Activated CD8-positive, alpha-beta memory T cell treated with anti-CD3 and anti-CD28 coated beads for 1 hour (primary cell): Measurements from ENCODE around the gene ENDOD1.
"Not testable (repeated sequence)": the region's sequence is repeated elsewhere in the genome, so short reads cannot be mapped to it uniquely, and the experiment has no call there.

Source experiments
- DNase-seq, 2 donors: peaks; one replicate each; pipeline ENCODE4 v3.0.0-alpha.2; 2020; ENCODE audit warnings: low read depth in 1 of 2; ENCODE audit errors: extremely low read depth in 1 of 2

The ENDOD1 gene, protein sequence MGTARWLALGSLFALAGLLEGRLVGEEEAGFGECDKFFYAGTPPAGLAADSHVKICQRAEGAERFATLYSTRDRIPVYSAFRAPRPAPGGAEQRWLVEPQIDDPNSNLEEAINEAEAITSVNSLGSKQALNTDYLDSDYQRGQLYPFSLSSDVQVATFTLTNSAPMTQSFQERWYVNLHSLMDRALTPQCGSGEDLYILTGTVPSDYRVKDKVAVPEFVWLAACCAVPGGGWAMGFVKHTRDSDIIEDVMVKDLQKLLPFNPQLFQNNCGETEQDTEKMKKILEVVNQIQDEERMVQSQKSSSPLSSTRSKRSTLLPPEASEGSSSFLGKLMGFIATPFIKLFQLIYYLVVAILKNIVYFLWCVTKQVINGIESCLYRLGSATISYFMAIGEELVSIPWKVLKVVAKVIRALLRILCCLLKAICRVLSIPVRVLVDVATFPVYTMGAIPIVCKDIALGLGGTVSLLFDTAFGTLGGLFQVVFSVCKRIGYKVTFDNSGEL

DNA sequence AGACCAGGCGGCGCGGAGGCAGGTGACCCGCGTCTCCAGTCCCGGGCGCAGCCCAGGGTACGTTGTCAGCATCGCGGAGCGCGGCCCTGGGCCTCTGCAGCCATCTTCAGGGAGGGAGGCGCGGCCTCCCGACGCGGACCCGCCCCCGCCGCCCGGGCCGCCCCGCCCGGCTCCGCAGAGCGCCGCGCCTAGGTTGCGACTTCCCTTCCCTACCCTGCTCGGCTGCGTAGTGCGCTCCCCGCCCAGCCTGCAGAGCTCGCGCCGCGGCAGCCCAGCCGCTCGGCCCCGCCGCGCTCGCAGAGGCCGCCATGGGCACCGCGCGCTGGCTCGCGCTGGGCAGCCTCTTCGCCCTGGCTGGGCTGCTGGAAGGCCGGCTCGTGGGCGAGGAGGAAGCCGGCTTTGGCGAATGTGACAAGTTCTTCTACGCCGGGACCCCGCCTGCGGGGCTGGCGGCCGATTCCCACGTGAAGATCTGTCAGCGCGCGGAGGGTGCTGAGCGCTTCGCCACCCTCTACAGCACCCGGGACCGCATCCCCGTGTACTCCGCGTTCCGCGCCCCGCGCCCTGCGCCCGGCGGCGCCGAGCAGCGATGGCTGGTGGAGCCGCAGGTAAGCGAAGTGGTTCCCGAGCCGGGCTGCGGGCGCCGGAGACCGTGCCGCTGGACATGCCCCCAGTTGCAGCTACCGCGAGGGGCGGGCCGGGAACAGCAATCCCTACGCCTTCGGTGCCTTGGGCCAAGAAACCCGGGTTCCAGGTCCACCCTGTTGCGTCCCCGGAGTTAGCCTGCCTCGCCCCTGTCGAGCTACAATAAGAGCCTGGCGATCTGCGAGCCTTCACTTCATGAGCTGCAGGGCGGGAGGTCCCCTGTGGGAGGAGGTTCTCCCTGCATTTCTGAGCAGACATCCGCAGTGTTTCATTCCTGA, at the start of gene ENDOD1:
Gene ENDOD1, plus strand, starts transcription at position 227 of the 923 bp plus-strand sequence. Its CDS starts 82 bp downstream, at position 309.
- peak in 1 of 2 donors; percentile 75 for DNase-seq

DNA sequence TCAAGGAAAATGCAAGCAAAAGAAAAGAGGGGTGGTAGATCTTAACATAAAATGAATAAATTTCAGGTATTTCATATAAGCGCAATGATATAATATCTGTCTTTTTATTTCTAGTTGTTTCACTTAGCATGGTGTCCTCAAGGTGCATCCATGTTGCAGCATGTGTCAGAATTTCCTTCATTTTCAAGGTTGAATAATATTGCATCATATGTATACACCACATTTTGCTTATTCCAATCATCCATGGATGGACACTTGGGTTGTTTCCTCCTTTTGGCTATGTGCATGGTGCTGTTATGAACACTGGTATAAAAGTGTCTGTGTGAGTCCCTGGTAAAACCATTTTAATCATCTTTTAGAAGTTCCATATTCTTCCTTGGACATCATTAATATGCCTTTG, 47.4 kb upstream of the ENDOD1 start:
- no peak for DNase-seq

DNA sequence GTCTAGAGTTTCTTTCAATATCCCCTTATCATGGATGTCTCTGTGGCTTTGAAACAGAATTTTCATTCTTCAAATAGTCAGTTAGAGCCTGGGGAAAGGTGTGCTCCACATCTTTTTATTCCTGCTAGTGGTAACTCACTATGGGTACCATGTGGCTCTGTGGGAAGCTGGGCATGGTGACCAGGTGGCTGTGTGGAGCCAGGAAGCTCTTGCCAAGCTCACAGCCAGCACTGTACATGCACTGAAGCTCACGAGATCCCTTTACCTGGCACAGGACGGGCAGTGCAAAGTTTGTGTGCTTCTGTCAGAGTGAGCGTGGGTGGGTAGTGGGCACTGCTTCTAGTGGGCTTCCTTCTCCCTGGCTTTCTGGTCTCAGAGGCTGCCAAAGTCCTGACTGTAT, 46.7 kb upstream of the ENDOD1 start:
- no peak for DNase-seq

DNA sequence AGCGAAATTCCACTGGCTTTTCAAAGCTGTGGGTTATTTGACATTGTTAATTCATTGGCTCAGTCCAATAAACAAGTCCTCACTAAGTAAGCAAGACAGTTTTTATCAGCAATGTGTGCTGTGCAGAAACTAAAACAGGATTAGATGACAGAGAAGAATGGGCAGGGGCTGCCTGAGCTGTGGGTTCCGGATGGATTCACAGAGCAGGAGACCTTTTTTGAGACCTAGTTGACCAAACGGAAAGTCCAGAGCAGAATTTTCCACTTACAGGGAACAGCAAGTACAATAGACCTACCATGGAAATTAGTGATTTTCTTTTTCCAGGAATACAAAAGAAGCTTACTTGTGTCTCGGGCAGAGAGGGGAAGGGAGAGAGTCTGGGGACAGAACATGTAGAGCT, 45.6 kb upstream of the ENDOD1 start:
- DNase-seq, result no peak

DNA sequence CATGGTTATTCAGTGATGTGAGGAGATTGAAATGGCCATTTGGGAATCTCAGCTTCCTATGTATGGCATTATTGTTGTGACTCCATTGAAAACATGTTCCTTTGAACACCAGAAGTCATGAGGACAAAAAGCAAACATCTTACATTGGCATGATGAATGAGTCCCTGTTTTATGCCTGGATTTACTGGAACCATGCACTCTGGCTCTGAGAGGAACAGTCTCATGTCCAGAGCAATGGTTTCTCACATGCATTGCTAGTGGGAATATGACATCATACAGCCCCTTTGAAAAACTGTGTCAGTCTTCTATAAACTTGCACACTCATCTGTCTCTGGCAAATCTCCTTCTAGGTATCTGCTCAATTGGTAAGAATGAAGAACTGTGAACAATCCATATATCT, 43.8 kb upstream of the ENDOD1 start:
- no peak for DNase-seq

DNA sequence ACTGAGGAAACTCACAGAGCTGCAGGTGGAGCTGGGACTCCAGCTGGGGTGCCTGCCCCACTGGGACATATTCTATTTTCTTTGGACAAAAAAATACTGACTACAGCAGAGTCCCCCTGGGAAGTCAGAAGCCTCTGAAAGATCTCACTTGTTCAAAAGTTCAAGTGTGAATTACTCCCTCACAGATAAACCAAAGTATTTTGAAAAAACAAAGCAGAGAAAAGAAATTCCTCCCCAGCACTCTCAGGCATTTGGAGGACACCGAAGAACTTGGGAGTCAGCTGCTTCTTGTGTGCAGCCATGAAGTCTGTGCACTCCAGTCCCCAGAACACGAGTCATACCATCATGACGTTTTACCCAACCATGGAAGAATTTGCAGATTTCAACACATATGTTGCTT, 40.5 kb upstream of the ENDOD1 start, which contains the start of gene KDM4F:
Gene KDM4F, plus strand, starts transcription at position 301 of the 400 bp plus-strand sequence.
- not testable (repeated sequence) for DNase-seq

DNA sequence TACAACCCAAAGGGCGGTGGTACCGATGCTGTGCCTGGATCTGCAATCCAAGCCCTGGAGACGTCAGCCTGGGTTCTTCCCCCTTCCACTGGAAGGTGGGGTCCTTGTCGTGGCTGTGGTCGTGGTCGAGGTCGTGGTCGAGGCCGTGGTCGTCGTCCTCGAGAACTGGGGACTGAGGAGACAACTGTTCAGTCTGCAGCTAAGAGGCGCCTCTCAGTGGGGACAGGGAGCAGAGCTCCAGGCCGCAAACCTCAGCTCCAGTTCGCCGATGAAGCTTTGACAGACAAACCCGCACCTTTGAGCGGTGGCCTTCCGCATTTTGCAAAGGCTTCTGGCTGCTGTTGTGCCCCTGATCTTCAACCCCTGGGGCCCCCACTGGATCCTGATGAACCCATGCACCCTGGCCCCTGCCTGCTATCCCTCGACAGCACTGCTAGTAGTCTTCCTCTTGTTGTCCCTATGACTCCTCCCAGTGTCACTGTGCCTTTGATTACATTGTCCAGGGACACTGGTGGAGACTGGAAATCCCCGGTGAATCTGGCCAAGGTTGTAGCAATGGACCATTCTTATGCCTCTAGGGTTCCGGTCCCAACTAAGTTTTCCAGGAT, 38.9 kb upstream of the ENDOD1 start:
- DNase-seq, result no peak

DNA sequence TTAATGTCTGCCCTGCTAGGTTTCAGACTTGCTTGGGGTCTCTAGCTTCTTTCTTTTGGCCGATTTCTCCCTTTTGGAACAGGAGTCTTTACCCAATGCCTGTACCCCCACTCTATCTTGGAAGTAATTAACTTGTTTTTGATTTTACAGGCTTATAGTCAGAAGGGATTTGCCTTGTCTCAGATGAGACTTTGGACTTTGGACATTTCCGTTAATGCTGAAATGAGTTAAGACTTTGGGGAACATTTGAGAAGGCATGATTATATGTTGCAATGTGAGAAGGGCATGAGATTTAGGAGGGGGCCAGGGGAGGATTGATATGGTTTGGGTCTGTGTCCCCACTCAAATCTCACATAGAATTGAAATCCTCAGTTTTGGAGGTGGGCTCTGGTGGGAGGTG, 35.3 kb upstream of the ENDOD1 start:
- no peak for DNase-seq

DNA sequence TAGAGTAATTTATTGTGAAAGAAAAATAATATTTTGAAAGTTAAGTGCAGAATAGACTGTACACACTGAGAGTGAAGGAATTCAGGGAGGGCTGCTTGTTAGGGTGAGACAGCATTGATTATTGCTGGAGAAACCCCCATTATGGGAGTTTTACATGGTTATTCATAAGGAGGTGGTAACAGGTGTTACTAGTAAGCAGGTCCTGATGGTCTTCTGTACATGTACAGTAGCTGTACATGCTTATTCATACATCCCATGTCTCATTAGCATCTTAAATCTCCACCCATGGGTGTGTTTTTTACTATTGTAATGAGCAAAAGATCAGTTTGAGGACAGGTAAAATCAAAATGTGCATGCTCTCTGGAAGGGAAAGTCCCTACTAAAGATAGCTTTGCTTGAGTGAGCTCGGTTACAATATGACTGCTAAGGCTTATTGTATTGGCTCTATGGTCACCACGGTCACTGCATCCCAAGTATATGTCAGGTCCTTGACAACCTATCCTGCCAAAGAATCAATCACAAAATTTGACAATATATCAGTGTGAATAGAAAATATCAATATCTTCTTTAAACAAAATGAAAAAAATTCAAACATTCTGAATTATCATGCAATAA, 34.3 kb upstream of the ENDOD1 start:
- no peak for DNase-seq

DNA sequence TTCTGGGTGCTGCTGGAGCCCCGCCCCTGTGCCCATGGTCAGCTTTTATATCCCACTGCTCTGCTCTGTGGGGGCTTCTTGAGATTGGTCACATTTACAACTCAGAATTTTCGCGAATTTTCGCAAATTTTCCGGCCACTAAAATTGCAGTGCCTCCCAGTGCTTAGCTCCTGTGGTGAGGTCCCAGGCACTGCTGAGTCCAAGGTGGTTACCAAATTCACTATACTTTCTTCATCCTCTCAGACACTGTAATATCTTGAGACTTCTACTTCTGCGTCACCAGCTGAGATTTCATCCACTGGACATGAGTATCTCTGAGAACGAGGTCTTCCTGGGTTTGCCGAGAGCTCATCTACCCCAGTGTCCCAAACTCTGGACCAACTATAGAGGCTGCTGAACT, 31.7 kb upstream of the ENDOD1 start:
- DNase-seq, result no peak

DNA sequence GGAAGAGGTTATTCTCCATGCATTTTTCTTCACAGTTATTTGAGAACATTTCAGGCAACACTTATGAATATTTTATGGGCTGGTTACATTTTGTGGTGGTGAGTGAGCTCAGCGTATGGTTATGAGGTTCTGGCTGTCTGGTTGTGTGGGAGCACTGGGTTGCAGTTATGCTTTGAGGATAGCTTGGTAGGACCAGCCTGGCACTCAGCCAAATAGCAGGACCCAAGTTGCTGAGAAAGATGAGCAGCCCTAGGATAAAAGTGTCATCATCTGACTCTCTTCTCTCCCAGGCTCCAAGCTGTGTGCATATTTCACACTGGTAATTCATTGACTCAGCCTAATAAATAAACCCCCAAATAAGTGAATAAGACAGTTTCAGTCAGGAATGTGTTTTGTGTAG, 31.0 kb upstream of the ENDOD1 start:
- no peak for DNase-seq

DNA sequence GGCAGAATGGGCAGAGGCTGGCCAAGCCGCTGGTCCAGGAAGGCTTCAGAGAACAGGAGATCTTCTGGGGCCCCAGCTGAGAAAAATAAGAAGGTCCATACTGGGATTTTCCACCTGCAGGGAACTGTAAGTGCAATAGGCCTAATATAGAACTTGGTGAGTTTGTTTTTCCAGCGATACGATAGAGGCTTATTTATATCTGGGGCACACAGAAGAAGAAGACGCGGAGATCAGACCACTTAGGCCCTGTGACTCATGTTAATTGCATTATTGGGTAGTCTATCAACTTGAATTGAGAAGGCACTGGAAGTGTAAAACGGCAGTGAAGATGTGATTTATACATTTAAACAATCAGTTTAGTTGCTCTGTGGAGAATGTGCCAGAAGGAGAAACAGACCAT, 30.6 kb upstream of the ENDOD1 start:
- DNase-seq, result no peak

DNA sequence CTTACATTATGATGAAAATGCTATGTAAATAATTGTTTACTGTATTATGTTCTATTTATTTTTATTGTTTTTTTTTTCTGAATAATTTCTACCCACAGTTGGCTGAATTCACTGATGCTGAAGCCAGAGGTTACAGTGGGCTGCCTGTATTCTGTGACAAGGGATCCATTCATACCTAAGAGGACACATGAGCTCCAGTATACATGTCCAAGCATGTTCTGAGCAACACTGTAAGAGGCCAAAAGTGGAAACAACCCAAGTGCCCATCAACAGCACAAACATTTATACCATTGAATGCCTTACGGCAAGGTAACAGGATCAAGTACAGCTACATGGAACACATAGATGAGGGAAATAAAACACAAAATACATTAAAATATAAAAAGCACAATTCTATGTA, 24.3 kb upstream of the ENDOD1 start:
- no peak for DNase-seq

DNA sequence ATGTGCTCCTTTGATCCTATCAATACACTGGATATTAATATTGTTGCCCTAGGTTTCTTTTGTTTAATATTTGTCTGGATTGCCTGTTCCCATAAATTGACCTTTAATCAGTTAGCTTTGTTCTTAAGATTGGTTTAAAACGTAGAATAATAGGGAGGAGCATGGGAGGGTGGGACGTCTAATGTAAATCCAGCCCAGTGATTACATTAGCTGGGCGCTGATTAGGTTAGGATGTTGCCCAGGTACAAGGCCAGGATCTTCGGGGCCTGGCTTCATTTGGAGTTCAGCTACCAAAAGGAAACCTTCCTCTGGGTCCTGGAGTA, 23.0 kb upstream of the ENDOD1 start, which contains the start of gene SRSF8:
Gene SRSF8, plus strand, starts transcription at position 204 of the 323 bp plus-strand sequence. CDS start 308 bp downstream, outside the sequence.
- DNase-seq, result no peak

DNA sequence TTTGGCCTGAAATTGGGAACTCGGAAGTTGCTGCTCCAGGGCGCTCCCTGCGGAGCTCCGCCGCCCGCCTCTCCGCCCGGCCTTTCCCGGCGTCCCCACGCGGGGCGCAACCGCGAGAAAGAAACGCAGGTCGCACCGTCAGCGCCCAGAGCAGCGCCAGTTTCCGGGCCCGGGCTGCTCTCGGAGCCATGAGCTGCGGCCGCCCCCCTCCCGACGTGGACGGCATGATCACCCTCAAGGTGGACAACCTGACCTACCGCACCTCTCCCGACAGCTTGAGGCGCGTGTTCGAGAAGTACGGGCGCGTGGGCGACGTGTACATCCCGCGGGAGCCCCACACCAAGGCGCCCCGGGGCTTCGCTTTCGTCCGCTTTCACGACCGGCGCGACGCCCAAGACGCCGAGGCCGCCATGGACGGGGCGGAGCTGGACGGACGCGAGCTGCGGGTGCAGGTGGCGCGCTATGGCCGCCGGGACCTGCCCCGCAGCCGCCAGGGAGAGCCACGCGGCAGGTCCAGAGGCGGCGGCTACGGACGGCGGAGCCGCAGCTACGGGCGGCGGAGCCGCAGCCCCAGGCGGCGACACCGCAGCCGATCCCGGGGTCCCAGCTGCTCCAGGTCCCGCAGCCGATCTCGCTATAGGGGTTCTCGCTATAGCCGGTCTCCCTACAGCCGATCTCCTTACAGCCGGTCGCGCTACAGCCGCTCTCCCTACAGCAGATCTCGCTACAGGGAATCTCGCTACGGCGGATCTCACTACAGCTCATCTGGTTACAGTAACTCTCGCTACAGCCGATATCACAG, 22.4 kb upstream of the ENDOD1 start:
- DNase-seq, result peak in 1 of 2 donors; percentile 55

DNA sequence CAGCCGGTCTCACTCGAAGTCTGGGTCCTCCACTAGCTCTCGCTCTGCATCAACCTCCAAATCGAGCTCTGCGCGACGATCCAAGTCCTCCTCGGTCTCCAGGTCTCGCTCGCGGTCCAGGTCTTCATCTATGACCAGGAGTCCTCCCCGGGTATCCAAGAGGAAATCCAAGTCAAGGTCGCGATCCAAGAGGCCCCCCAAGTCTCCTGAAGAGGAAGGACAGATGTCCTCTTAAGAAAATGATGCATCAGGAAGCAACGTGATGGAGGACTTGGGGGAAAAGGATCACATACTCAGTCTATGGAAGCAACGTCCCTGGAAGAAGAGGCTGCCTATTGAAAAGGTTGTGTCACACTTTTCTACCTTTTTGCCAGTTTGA, 21.8 kb upstream of the ENDOD1 start:
- DNase-seq, result no peak

DNA sequence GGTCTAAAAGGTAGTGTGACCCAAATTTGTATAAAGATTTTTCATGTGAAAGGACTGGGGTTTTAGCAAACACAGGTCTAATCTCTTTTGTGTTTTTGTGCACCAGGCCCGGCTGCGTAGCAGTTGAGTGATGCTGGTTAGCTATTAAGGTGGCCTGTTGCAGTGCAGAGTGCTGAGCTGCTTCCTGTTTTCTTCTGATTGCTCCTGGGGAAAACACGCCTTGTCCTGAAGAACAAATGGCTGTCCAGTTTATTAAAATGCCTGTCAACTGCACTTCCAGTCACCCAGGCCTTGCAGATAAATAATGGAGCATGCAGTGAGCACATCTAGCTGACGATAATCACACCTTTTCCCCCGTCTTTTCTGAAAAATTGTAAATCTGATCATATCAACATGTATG, 21.1 kb upstream of the ENDOD1 start:
- DNase-seq, result peak in 1 of 2 donors; percentile 20

DNA sequence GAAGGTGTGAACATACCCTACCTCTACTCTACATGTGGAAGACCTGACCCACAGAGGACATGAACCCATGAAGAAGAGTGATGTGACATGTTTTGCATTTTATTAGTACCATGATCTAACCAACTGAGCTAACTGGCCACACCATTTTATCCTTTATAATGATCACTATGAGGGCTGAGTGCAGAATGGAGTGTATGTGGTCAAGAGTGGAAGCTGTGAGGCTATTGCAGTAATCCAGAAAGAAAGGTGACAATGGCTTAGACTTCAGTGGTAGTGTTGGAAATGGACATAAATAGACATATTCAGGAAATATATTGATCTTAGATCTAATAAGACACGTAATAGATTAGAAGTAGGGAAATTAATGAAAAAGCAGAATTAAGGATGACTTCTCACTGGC, 19.2 kb upstream of the ENDOD1 start:
- no peak for DNase-seq

DNA sequence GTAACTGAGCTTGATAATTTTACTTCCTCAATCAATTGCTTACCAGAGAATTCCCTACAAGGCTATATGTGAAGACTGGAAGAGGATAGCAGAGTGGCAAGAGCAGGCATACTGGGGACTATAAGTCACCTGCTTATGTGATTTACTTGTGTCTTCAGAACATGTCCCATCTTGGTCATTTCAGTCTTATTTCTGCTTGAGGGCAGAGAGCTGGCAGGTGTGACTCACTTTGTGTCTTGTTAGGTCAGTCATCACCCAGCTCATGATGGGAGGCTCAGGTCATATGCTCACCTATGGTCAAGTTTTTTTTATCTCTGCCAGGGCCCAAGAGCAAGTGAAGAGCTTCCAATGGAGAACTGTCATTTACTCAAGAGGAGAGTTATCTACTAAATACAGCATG, 16.7 kb upstream of the ENDOD1 start:
- no peak for DNase-seq
